Neural cell (in vitro differentiated cells): Measurements from ENCODE around the gene GPAM. TPM values are rescaled to one million over a fixed set of nuclear protein-coding genes. Genes with fewer than 3 reads are reported as not detected.
"Not testable (repeated sequence)": the region's sequence is repeated elsewhere in the genome, so short reads cannot be mapped to it uniquely, and the experiment has no call there.

Experiments
- H2AFZ ChIP-seq: fragments of 200-600, 300-800 bp; sonication (generic), shearing (Covaris generic); 2 replicates; pipeline ENCODE4 v1.6.0; 2014; ENCODE audit warnings: low read depth, mild to moderate bottlenecking, antibody characterized with exemption, low read length, moderate library complexity
- H3F3A ChIP-seq: fragments of 200-600 bp; shearing (Covaris generic); 2 replicates; pipeline ENCODE4 v1.6.1; 2016; ENCODE audit warnings: mild to moderate bottlenecking, moderate library complexity, mixed read lengths, antibody characterized with exemption, low read length; ENCODE audit not compliant: insufficient read depth, poor library complexity, severe bottlenecking
- H3K27ac ChIP-seq: fragments of 200-600, 300-800 bp; sonication (generic), shearing (Covaris generic); 2 replicates; pipeline ENCODE4 v1.5.1; 2014; ENCODE audit warnings: mild to moderate bottlenecking, low read length, moderate library complexity
- H3K27me3 ChIP-seq: fragments of 300-800, 200-600 bp; sonication (generic), shearing (Covaris generic); 2 replicates; pipeline ENCODE4 v1.6.0; 2014; ENCODE audit warnings: mild to moderate bottlenecking, low read depth, low read length, moderate library complexity; ENCODE audit not compliant: insufficient read depth
- H3K36me3 ChIP-seq: fragments of 300-800, 200-600 bp; sonication (generic), shearing (Covaris generic); 2 replicates; pipeline ENCODE4 v1.5.1; 2014; ENCODE audit warnings: mild to moderate bottlenecking, antibody characterized with exemption, low read length, moderate library complexity; ENCODE audit not compliant: insufficient read depth
- H3K4me2 ChIP-seq: fragments of 300-800, 200-600 bp; sonication (generic), shearing (Covaris generic); 2 replicates; pipeline ENCODE4 v1.6.0; 2014; ENCODE audit warnings: mild to moderate bottlenecking, low read length
- H3K4me3 ChIP-seq: fragments of 300-800, 200-600 bp; sonication (generic), shearing (Covaris generic); 2 replicates; pipeline ENCODE4 v1.5.1; 2014; ENCODE audit warnings: mild to moderate bottlenecking, low read length, moderate library complexity
- H3K79me2 ChIP-seq: fragments of 200-600 bp; shearing (Covaris generic); replicated peaks from 2 replicates; pipeline ENCODE4 v1.6.0; 2014; ENCODE audit warnings: mild to moderate bottlenecking, low read length, moderate library complexity; ENCODE audit not compliant: insufficient read depth
- H3K9ac ChIP-seq: fragments of 300-800, 200-600 bp; sonication (generic), shearing (Covaris generic); 2 replicates; pipeline ENCODE4 v1.6.1; 2016; ENCODE audit warnings: mild to moderate bottlenecking, low read length, mixed read lengths
- H3K9me2 ChIP-seq: fragments of 200-600 bp; shearing (Covaris generic); 2 replicates; pipeline ENCODE4 v1.6.1; 2016; ENCODE audit warnings: mild to moderate bottlenecking, low read length, mixed read lengths; ENCODE audit not compliant: insufficient read depth
- H3K9me3 ChIP-seq: fragments of 200-600, 300-800 bp; sonication (generic), shearing (Covaris generic); 2 replicates; pipeline ENCODE4 v1.6.1; 2016; ENCODE audit warnings: mild to moderate bottlenecking, mixed run types, low read length, moderate library complexity, mixed read lengths
- H4K20me1 ChIP-seq: fragments of 200-600 bp; shearing (Covaris generic); 2 replicates; pipeline ENCODE4 v1.6.1; 2016; ENCODE audit warnings: mild to moderate bottlenecking, mixed run types; ENCODE audit not compliant: insufficient read depth
- EP300 ChIP-seq: fragments of 450-650 bp; conservative IDR thresholded peaks from 2 replicates; pipeline ENCODE4 v1.6.1; 2014; ENCODE audit warnings: antibody characterized with exemption, mild to moderate bottlenecking, moderate library complexity; ENCODE audit not compliant: poor library complexity, severe bottlenecking
- EZH2 ChIP-seq: fragments of 200-600, 300-800 bp; shearing (Covaris generic), sonication (generic); IDR thresholded peaks from 2 replicates; pipeline ENCODE4 v1.6.1; 2014; ENCODE audit warnings: antibody characterized with exemption, low read length, borderline replicate concordance, mild to moderate bottlenecking; ENCODE audit not compliant: insufficient read depth, poor library complexity, severe bottlenecking
- MXI1 ChIP-seq: fragments of 450-650 bp; conservative IDR thresholded peaks from 2 replicates; pipeline ENCODE4 v1.6.1; 2014; ENCODE audit warnings: antibody characterized with exemption, mild to moderate bottlenecking; ENCODE audit not compliant: poor library complexity, severe bottlenecking
- POLR2AphosphoS5 ChIP-seq: IDR thresholded peaks from 2 replicates; pipeline ENCODE4 v1.6.1; 2012
- RAD21 ChIP-seq: fragments of 450-650 bp; conservative IDR thresholded peaks from 2 replicates; pipeline ENCODE4 v1.6.1; 2014; ENCODE audit warnings: antibody characterized with exemption, mild to moderate bottlenecking, moderate library complexity
- SMC3 ChIP-seq: fragments of 450-650 bp; conservative IDR thresholded peaks from 2 replicates; pipeline ENCODE4 v1.6.1; 2014; ENCODE audit warnings: antibody characterized with exemption, mild to moderate bottlenecking, moderate library complexity; ENCODE audit not compliant: poor library complexity
- TAF1 ChIP-seq: IDR thresholded peaks from 2 replicates; pipeline ENCODE4 v1.6.1; 2012; ENCODE audit warnings: low read depth
- polyA plus RNA-seq: library from polyadenylated mRNA; depleted of rRNA; stranded (reverse); fragments of >200 nt; gene quantifications from 2 replicates; pipeline ENCODE4 v1.2.3, GENCODE V29; 2014
- TF ChIP-seq, protein P1 (sequence below): IDR thresholded peaks from 2 replicates; pipeline ENCODE4 v1.6.1; 2012; ENCODE audit warnings: borderline replicate concordance
- TF ChIP-seq, protein P2 (sequence below): fragments of 450-650 bp; IDR thresholded peaks from 2 replicates; pipeline ENCODE4 v1.5.1; 2014; ENCODE audit warnings: antibody characterized with exemption, mild to moderate bottlenecking, moderate library complexity; ENCODE audit not compliant: poor library complexity, severe bottlenecking

GPAM gene
- polyA plus RNA-seq, 1 donor from 2014 or later = 17.3 TPM

DNA sequence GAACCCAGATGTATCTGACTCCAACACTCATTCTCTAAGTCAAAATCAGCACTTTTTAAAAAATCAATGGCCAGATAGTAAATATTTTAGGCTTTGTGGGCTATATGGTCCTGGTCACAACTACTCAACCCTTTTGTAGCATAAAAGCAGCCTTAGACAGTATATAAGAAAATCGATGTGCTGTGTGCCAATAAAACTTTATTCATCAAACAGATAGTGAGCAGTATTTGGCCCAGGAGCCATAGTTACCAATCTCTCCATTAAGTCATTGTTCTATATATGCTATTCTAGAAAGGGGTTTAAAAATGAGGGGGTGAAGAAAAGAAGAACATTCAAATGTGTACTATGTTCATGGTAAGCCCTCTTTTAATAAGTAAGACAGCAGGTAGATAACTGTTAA is 18.5 kb upstream of the GPAM start:
- H4K20me1 ChIP-seq = no peaks in the 10 kb centered on the region
- no peak overlapping the region for H3K9ac ChIP-seq
- no peaks in the 10 kb centered on the region for H3K79me2 ChIP-seq
- H3K27me3 ChIP-seq = no peaks in the 10 kb centered on the region
- no peak overlapping the region for H2AFZ ChIP-seq
- TF ChIP-seq EZH2 (no peak), RAD21 (no peak), POLR2AphosphoS5 (no peak), EP300 (no peak), TAF1 (no peak), SMC3 (no peak), MXI1 (no peak)
- TF ChIP-seq, protein P1, sequence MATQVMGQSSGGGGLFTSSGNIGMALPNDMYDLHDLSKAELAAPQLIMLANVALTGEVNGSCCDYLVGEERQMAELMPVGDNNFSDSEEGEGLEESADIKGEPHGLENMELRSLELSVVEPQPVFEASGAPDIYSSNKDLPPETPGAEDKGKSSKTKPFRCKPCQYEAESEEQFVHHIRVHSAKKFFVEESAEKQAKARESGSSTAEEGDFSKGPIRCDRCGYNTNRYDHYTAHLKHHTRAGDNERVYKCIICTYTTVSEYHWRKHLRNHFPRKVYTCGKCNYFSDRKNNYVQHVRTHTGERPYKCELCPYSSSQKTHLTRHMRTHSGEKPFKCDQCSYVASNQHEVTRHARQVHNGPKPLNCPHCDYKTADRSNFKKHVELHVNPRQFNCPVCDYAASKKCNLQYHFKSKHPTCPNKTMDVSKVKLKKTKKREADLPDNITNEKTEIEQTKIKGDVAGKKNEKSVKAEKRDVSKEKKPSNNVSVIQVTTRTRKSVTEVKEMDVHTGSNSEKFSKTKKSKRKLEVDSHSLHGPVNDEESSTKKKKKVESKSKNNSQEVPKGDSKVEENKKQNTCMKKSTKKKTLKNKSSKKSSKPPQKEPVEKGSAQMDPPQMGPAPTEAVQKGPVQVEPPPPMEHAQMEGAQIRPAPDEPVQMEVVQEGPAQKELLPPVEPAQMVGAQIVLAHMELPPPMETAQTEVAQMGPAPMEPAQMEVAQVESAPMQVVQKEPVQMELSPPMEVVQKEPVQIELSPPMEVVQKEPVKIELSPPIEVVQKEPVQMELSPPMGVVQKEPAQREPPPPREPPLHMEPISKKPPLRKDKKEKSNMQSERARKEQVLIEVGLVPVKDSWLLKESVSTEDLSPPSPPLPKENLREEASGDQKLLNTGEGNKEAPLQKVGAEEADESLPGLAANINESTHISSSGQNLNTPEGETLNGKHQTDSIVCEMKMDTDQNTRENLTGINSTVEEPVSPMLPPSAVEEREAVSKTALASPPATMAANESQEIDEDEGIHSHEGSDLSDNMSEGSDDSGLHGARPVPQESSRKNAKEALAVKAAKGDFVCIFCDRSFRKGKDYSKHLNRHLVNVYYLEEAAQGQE = no peak
- TF ChIP-seq, protein P2, sequence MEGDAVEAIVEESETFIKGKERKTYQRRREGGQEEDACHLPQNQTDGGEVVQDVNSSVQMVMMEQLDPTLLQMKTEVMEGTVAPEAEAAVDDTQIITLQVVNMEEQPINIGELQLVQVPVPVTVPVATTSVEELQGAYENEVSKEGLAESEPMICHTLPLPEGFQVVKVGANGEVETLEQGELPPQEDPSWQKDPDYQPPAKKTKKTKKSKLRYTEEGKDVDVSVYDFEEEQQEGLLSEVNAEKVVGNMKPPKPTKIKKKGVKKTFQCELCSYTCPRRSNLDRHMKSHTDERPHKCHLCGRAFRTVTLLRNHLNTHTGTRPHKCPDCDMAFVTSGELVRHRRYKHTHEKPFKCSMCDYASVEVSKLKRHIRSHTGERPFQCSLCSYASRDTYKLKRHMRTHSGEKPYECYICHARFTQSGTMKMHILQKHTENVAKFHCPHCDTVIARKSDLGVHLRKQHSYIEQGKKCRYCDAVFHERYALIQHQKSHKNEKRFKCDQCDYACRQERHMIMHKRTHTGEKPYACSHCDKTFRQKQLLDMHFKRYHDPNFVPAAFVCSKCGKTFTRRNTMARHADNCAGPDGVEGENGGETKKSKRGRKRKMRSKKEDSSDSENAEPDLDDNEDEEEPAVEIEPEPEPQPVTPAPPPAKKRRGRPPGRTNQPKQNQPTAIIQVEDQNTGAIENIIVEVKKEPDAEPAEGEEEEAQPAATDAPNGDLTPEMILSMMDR = no peak
- H3K9me2 ChIP-seq = no peaks in the 10 kb centered on the region
- H3K27ac ChIP-seq = no peak overlapping the region
- H3K9me3 ChIP-seq = no peaks in the 10 kb centered on the region
- H3K36me3 ChIP-seq = no peaks in the 10 kb centered on the region
- no peak overlapping the region for H3K4me2 ChIP-seq
- no peaks in the 10 kb centered on the region for H3F3A ChIP-seq
- H3K4me3 ChIP-seq = no peak overlapping the region

DNA sequence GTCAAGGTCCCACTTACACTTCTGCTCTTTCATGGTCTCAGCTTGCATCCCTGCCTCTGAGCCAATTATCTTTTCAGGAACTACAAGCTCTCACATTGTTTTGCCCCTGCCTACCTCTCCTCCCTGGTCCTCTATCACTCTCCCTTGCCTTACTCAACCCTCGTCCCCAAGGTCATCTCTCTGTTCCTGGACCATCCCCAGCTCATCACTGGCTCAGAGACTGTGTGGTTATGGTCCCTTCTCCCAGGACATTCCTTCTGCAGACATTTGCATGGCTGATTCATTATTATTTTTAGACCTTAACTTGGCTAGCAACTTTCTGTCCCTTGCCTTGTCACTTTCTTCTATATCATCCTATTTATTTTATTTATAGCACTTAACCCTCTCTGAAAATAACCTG is 17.8 kb upstream of the GPAM start:
- H3K79me2 ChIP-seq = no peaks in the 10 kb centered on the region
- no peak overlapping the region for H3K9ac ChIP-seq
- H3K9me3 ChIP-seq = no peaks in the 10 kb centered on the region
- no peak overlapping the region for H3K4me2 ChIP-seq
- H4K20me1 ChIP-seq = no peaks in the 10 kb centered on the region
- TF ChIP-seq EZH2 = no peak
- TF ChIP-seq, protein P1 = no peak
- TF ChIP-seq RAD21 = no peak
- TF ChIP-seq SMC3 = no peak
- TF ChIP-seq MXI1 = no peak
- TF ChIP-seq POLR2AphosphoS5 = no peak
- no peak for TF ChIP-seq TAF1
- TF ChIP-seq EP300 = no peak
- TF ChIP-seq, protein P2 = no peak
- H2AFZ ChIP-seq = no peak overlapping the region
- no peaks in the 10 kb centered on the region for H3F3A ChIP-seq
- H3K27ac ChIP-seq = no peak overlapping the region
- no peaks in the 10 kb centered on the region for H3K27me3 ChIP-seq
- no peaks in the 10 kb centered on the region for H3K9me2 ChIP-seq
- no peak overlapping the region for H3K4me3 ChIP-seq
- H3K36me3 ChIP-seq = no peaks in the 10 kb centered on the region

DNA sequence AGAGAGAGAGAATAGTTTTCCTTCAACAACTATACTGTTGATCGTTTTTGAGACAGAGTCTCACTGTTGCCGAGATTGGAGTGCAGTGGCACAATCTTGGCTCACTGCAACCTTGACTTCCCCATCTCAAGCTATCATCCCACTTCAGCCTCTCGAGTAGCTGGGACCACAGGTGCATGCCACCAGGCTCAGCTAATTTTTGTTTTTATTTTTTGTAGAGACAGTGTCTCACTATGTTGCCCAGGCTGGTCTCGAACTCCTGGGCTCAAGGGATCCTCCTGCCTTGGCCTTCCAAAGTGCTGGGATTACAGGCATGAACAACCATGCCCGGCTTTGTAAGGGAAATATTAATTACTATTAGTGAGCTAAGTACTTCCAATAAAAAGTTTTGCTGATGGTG is 16.7 kb upstream of the GPAM start:
- H4K20me1 ChIP-seq, H3K9ac ChIP-seq, H3K4me2 ChIP-seq, H3F3A ChIP-seq, H3K27ac ChIP-seq, H3K27me3 ChIP-seq, H3K9me2 ChIP-seq, H3K79me2 ChIP-seq, H3K9me3 ChIP-seq, H3K4me3 ChIP-seq, H2AFZ ChIP-seq, H3K36me3 ChIP-seq: not testable (repeated sequence)
